Hepatocyte (in vitro differentiated cells): ENCODE results near the gene ACTL10.

Experiments used
- CTCF ChIP-seq: fragments of 200-600 bp; sonication (generic); IDR thresholded peaks from 2 replicates; pipeline ENCODE4 v1.5.1; 2016; ENCODE audit warnings: antibody characterized with exemption, mild to moderate bottlenecking; ENCODE audit not compliant: poor library complexity
- EZH2phosphoT487 ChIP-seq: fragments of 200-600 bp; sonication (generic); IDR thresholded peaks from one replicate; pipeline ENCODE4 v1.6.1; 2018; ENCODE audit warnings: antibody characterized with exemption, mild to moderate bottlenecking, low read depth, moderate library complexity; ENCODE audit not compliant: unreplicated experiment, severe bottlenecking

GRCh38 chr20:33676121-33676520 lies 9.4 kb downstream of the ACTL10 start:
- no peak for TF ChIP-seq CTCF
- no peak for TF ChIP-seq EZH2phosphoT487
